ENCODE data around the gene DIAPH2. TPM values are rescaled to one million over a fixed set of nuclear protein-coding genes. Genes with fewer than 3 reads are reported as not detected.

The DIAPH2 gene
- total RNA-seq, 1 donor from 2014 or later: 9.4 TPM

DNA sequence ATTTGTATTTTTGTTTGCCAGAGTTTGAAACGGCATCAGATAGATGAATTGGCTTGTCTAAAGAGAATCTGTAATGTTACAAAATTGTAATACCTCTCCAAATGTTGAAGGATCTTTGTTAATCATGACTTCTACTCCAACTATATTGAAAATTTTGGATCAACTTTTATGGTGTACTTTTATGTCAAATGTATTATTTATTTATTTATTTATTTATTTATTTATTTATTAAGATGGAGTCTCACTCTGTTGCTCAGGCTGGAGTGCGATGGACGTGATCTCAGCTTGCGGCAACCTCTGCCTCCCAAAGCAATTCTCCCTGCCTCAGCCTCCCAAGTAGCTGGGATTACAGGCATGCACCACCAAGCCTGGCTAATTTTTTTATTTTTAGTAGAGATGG is 235.0 kb downstream of the DIAPH2 start:
- no peak for ATAC-seq
- no peak for DNase-seq (ENCODE audit: low spot score)

DNA sequence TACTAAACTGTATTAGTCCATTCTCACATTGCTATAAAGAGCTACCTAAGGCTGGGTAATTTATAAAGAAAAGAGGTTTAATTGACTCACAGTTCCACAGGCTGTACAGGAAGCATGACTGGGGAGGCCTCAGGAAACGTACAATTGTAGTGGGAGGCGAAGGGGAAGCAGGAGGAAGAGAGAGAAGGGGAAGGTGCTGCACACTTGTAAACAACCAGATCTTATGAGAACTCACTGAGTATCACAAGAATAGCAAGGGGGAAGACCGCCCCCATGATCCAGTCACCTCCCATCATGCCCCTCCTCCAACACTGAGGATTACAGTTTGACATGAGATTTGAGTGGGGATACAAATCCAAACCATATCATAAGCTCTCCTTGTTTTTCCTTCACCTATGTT is 239.9 kb downstream of the DIAPH2 start:
- no peak for DNase-seq (ENCODE audit: low spot score)
- no peak for ATAC-seq

DNA sequence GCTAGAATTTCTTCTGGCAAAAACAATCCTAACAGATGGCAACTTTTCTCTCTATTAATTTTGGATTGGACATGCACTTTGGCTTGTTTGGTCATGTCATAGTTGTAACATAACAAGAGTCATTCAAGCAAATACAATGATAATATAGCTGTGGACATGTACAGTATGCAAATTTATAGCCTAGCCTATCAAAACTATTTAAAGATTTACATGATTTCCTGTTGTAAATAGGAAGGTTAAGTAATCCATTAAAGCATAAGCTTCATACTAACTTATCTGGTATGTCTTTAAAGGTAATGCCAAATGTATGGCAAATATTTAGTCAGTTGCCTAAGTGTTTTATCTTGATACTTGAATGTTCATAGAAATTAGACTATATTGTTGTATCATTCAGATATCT is 244.4 kb downstream of the DIAPH2 start:
- no peak for DNase-seq (ENCODE audit: low spot score)
- no peak for ATAC-seq

DNA sequence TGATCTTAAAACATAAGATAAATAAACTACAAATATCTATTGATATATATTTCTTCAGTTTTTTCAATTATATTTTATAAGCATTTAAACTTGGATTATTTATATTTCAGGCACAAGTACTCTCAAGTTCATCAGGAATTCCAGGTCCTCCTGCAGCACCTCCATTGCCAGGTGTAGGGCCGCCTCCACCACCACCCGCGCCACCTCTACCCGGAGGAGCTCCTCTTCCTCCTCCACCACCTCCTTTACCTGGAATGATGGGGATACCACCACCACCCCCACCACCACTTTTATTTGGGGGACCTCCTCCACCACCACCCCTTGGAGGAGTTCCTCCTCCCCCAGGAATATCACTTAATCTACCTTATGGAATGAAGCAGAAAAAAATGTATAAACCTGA is 273.1 kb downstream of the DIAPH2 start:
- ATAC-seq (no peak), DNase-seq (ENCODE audit: low spot score) (no peak)

DNA sequence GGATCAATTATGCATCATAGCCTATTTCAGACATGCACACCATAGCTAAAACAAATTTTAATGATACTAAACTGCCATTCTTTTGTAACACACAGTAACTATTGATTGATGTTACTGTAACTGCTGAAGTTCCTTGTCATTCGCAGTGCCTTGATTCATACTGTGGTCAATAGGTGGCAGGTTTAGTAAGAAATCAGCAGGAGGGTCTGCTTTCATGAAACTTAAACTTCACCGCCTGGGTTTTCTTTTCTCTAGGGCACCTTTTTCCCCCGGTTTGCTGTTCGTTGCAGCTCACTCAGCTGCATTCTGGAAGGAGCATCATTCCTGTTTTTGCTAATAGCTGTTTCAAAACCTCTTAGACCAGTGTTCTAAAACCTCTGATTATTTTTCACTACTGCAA is 287.2 kb downstream of the DIAPH2 start:
- ATAC-seq (no peak), DNase-seq (ENCODE audit: low spot score) (no peak)

DNA sequence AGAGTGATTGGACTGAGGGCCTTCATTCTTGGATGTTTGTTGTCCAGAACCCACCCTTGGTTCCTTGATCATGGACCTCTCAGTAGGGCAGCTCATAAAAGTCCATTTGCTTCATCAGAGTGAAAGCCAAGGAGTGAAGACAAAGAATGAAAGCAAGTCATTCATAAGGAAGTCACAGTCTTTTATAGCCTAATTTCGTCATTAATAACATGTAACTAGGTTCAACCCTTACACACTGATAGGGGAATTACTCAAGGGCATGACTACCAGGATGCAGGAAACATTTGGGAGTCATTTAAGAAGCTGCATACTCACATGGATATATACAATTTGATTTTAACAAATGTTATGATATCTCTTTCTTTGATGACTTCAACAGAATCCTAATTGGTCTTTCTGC is 294.3 kb downstream of the DIAPH2 start:
- ATAC-seq (no peak), DNase-seq (ENCODE audit: low spot score) (no peak)

DNA sequence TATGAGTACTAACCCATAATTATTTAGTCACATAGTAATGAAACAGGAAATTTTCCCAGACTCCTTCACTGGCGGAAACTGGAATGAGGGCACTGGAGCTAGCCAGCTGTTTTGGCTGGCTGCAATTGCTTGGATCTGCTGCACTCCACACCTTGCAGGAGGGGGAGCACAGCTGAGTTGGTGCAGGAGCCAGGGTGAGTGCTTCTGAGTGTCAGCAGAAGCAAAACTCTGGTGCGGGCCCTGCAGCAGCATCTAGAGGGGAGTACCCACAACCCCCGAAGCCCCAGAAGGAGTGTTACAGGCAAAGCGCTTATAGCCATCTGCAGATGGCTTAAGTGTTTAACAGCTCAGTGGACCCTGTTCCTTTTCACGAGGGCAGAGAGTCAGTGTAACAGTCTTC is 295.1 kb downstream of the DIAPH2 start:
- ATAC-seq (no peak), DNase-seq (ENCODE audit: low spot score) (no peak)

DNA sequence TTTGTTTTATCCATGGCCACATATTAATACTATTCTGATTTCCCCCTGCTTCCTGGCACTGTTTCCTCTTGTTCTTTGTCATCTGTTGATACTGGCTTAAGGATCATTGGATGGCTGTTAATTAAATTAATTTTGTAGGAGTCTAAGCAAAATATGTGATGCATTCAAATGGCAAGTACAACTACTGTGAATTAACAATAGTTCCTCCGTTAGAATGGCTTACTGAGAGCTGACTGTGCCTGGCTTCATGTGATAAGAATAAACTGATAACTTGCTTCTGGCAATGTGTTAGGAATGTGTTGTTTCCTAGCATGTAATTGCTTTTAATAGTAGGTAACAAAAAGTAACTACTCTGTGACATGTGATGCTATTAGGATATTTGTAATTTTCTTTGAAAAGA is 297.5 kb downstream of the DIAPH2 start:
- DNase-seq (ENCODE audit: low spot score): no peak

DNA sequence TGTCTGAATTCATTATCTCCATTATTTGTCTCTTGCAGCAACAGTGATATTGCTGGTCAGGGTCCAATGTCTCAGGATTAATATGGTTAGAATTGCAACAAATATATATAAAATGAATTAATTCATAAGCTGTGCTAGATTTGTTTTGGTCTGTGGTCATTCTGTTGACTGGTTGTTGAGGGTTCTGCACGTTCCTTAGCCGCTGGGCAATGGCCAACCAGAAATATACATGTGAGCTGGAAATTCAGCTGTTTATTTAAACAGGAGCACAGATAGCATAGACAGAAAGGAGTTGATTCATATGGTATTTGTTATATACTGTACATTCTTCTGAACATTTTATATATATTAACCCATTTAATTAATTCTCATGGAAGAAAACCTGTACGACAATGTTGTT is 299.9 kb downstream of the DIAPH2 start:
- ATAC-seq (no peak), DNase-seq (ENCODE audit: low spot score) (no peak)

More for the DNA sequence above, 297.5 kb downstream of the DIAPH2 start:
- ATAC-seq: no peak

DNA sequence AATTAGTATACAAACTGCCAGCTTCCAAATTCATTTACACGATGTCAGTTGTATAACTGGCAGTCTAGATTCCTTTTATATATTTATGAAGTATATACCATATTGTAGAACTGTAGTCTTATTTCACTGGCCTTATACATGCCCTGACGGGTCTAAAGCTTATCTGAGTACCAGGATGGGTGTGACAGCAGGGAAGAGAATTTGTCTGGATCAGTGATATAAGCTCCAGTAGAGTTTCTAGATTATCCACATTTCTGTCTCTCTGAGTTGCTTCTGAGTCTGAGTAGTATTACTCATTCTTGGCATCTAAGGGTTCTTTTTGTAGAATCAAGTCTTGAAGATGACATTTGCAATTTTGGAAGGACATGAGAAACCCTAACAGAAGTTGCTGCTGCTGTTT is 300.4 kb downstream of the DIAPH2 start:
- DNase-seq (ENCODE audit: low spot score) (no peak), ATAC-seq (no peak)

DNA sequence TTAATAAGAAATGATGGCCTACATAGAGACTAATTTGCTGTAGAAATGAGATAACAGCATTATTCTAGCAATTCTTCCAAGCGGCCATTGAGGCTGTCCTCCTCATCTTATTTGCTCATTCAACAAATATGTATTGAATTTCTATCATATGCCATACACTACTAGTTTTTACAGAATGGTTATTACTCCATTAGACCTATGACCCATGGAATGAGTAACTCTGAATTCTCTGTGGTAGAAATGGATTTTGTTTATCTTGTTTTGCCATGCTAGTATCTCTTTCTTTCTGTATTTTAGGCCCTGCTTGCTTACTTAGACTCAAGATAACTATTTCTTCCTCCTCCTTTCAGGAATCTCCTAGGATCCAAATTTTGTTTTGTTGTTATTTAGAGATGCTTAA is 302.6 kb downstream of the DIAPH2 start:
- ATAC-seq: no peak
- no peak for DNase-seq (ENCODE audit: low spot score)

DNA sequence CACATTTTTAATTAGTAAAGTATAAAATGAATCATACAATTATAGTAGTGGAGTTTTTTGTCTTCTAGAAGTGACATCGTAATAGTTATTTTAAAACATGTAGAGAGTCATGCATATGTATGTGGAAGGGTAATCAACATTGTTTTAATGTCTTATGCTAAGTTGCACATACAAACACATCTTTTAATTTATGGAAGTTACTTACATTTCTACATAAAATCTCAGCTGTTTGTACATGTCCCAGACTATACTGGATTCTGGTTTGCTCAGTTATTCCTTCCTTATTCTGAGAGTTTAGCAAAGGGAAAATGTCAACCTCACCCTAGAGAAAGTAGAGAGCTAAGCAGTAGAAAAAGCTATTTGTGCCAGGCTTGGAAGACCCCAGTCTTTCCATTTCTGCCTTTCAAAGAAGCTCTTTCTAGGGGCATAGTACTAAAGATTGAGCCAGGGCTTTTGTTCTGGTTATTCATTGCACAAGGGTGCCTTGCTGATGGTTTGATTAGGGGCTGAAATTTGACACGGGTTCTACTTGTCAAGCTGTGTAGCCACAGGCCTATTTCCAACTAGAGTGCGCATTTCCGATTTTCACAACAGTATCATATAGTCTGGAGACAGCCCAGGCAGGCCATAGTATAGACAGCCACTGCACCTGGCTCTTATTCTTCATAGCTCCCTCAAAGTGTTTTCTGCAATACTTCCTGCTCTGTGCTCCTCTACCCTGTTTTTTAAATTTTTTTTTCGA is 305.4 kb downstream of the DIAPH2 start:
- no peak for DNase-seq (ENCODE audit: low spot score)
- ATAC-seq: no peak

DNA sequence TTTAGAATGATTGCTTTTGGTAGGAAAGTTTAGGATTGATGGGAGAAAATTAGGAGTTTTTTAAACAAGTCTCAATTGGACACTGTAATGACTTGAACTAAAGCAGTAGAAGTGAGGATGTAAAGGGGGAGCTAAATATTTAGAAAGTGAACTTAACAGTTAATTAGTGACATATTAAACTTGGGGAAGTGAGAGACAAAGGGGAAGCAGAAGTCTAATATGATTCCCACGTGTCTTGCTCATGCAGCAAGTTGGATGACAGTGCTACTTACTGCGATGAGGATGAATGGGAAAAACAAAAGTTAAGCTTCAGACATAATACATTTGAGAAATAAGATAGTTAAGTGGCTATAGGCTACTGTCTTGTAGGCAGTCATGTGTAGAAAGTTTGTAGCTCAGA is 309.5 kb downstream of the DIAPH2 start:
- ATAC-seq (no peak), DNase-seq (ENCODE audit: low spot score) (no peak)

DNA sequence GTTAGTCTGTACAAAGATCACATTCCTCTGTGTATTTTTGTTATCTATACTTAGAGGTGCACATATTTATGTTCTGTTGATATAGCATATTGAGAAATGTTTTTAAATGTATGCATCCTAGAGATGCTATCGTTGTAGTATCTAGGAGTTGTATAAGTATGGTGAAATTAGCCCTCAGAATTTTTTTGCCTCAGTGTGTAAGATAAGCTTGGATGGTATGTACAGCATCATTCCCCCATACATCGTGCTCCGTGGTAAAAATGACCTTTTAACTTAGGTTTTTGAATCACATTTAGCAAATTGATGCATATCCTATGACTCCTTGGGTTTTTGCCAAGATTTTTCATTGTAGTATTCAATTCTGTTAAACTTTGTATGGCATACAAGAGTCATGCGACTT is 312.6 kb downstream of the DIAPH2 start:
- ATAC-seq: no peak
- no peak for DNase-seq (ENCODE audit: low spot score)

DNA sequence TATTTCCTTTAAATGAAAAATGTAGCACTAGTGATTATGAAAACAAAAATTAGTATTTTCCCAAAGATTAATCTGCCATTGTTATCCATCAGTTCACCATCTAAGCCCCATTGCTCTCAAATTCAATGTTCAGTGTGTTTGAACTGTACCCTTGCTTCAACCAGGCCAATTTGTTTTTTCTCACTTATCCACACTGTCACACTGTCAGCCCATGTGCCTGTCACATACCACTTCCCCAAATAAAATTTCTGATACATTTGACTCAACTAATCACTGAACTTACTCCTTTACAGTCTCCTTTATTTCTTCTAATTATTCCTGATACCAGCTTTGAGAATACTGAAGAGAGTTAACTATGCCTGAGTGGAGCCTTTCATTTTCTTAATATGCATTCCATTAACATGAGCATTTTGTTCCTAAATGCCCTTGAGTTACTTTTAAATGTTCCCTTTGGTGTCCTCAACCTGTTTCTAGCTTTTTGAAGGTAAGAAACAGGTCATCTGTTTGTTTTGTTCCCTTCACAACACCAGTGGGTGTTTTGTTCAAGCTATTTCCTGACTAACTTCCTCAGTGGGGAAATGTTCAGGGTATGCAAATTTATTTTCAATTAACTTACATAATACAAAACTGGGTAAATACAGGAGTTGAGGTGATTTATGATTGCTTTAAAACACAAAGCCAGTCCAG is 316.2 kb downstream of the DIAPH2 start:
- DNase-seq (ENCODE audit: low spot score): no peak
- no peak for ATAC-seq

DNA sequence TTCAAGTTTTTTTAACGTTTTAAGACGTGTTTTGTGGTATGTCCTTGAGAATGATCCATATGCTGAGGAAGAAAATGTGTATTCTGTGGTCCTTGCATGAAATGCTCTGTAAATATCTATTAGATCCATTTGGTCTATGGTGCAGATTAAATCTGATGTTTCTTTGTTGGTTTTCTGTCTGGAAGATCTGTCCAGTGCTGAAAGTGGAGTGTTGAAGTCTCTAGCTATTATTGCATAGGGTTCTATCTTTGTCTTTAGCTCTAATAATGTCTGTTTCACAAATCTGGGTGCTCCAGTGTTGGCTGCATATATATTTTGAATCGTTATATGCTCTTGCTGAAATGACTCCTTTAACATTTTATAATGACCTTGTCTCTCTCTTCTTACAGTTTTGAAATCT is 321.5 kb downstream of the DIAPH2 start:
- DNase-seq (ENCODE audit: low spot score): no peak
- ATAC-seq: no peak

DNA sequence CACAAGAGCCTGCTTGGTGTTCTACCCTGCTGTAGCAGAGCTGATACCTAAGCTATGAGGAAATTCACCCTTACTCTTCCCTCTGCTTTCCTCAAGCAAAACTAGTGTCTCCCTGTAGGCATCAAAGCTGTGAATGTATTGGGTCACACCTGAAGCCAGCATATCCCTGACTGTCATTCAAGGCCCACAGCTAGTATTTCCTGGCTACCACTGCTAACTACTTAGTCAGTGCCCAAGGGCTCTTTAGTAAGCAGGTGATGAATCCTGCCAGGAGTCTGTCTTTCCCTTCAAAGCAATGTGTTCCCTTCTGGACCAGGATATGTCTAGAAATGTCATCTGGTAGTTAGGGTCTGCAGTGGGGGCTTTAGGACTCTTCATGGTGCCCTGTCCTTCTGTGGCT is 324.7 kb downstream of the DIAPH2 start:
- DNase-seq (ENCODE audit: low spot score) (no peak), ATAC-seq (no peak)

DNA sequence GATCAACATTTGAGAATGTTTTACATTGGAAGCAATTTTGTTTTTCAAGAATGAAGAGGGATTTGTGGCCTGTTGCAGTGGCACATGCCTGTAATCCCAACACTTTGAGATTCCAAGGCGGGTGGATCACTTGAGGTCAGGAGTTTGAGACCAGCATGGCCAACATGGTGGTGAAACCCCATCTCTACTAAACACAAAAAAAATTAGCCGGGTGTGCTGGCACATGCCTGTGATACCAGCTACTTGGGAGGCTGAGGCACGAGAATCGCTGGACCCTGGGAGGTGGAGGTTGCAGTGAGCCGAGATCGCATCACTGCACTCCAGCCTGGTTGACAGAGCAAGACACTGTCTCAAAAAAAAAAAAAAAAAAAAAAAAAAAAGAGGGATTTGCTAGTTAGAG is 326.9 kb downstream of the DIAPH2 start:
- DNase-seq (ENCODE audit: low spot score) (no peak), ATAC-seq (no peak)

DNA sequence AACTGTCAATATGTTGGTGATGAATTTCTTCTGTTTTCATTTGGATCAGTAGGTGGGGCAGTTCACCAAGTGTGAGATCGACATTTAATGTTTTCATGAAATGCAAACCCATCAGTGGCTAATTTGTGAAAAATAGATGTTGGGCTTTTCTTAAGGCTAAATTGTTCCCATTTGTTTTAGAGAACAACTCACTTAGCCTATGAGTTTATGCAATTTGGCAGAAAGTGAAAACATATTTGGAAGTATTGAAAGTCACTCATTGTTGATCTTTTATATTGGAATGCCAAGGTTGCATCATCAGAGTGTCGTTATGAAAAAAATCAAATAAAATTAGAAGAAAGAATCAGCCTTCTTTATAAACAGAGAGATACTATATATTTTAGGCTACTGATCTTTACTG is 331.5 kb downstream of the DIAPH2 start:
- ATAC-seq: no peak

DNA sequence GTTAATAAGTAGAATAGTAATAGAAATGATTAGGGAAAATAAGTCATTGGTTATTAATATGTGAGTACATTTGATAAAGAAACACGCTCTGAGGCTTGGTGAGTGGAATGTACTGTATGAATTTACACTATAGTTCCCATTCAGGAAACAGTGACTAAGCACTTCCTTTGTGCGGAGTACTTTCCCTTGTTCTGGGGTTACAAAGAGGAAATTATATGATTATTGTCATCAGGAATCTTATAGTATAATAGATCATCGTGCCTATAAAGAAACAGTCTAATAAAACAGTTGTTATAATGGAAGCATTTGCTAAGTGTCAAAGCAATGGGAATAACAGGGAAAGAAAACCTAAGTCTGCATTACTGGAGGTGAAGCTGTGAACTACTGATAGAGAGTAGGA is 337.0 kb downstream of the DIAPH2 start:
- DNase-seq (ENCODE audit: low spot score): no peak
- no peak for ATAC-seq

More for the DNA sequence above, 331.5 kb downstream of the DIAPH2 start:
- DNase-seq (ENCODE audit: low spot score): no peak

DNA sequence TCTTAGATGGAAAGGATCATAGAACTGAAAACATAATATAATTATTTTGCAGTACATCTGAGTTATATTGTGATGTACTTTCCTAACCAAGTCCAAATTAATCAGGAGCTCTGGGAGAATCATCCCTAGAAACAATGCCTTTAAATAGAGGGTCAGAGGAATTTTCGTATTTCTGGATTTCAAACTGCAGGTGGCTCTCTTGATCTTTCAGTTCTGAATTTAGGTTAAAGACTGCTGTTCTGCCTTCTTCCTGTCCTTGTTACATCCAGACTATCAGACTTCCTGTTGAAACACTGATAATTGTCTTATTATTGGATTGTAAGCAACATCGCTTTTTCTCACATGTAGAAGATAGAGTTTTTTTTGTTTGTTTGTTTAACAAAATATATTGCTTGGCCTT is 341.8 kb downstream of the DIAPH2 start:
- ATAC-seq (no peak), DNase-seq (ENCODE audit: low spot score) (no peak)

DNA sequence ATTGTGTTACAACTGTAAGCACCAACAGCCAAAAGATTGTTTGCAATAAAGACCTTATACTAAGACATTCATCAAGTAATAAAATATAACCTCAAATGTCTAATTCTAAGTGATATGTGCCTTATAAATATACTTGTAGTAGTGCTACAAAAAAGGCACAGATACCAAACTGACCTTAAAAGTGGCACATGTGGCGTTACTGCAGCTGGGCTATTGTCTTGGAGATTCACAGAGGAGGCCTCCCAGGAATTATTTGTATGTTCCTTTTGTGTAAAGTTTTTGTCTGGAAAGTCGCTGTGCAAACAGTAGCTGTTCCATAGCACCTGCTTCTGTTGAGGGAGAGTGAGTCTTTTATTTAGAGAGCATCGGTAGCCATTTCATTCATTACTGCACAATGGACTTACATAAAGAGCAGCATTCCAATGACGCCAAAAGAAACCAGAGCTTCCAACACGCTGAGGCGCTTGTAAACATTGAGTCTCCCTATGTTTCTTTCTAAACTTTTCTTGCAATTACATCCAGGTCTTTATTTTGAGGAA is 342.8 kb downstream of the DIAPH2 start:
- ATAC-seq (no peak), DNase-seq (ENCODE audit: low spot score) (no peak)

DNA sequence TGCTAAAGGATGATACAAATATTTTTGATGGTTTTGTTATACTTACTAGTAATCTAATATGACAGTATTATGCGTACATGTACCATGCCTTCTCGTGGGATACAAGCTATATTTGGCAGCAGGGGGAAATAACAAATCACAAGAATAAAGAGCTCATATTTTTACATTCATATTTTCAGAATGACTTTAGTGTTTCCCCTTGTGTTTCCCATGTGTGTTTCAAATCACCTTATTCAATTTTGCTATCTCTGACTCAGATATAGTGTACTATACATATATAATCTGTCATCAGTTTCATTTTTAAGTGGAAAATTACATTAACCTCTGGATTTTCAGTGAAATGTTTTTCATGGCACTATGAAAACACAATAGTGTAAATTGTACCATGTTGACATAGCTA is 345.8 kb downstream of the DIAPH2 start:
- no peak for ATAC-seq
- no peak for DNase-seq (ENCODE audit: low spot score)

Measured in left lobe of liver (tissue), 2 donors.